ENCODE data around the gene CBLN1. TPM values are rescaled to one million over a fixed set of nuclear protein-coding genes. Genes with fewer than 3 reads are reported as not detected.

CBLN1 gene
- total and polyA plus RNA-seq, 2 donors from 2014 or later: 0.25 to 0.73 TPM

- intact Hi-C loops (cut with DNase I): no loop called here
- TF ChIP-seq CTCF (IDR thresholded peaks at IDR 0.05; ENCODE audit: borderline replicate concordance, extremely low read depth, insufficient read depth): no peak
- Histone ChIP-seq H3K9me3 (ENCODE audit: control insufficient read depth in 2 of 3, insufficient read depth in 1 of 3, low read length in 3 of 3) (no peaks in the 10 kb centered on the region), H3K4me1 (ENCODE audit: control insufficient read depth in 2 of 3, insufficient read depth in 2 of 3, low read depth in 1 of 3, low read length in 3 of 3) (no peaks in the 10 kb centered on the region), H3K27ac (ENCODE audit: low read depth in 2 of 2, low read length in 2 of 2) (no peak overlapping the region), H3K36me3 (ENCODE audit: control insufficient read depth in 2 of 3, insufficient read depth in 3 of 3, low read length in 3 of 3) (no peaks in the 10 kb centered on the region), H3K27me3 (ENCODE audit: control insufficient read depth, insufficient read depth, low read length) (peaks cover 37% of the 10 kb centered on the region), H3K4me3 (ENCODE audit: low read length in 3 of 3) (no peak overlapping the region), H3K9ac (ENCODE audit: low read length in 3 of 3) (no peak overlapping the region)
- FAIRE-seq (no peak), DNase-seq (no peak)
Measured at GRCh38 chr16:49287572-49287971, 5.9 kb upstream of the CBLN1 start.

GRCh38 chr16:49284962-49285361 is 3.3 kb upstream of the CBLN1 start:
- intact Hi-C loops (cut with DNase I): no loop called here
- peaks cover 49% of the 10 kb centered on the region for H3K27me3 ChIP-seq (ENCODE audit: control insufficient read depth, insufficient read depth, low read length)
- no peak overlapping the region for H3K9ac ChIP-seq (ENCODE audit: low read length in 3 of 3)
- H3K36me3 ChIP-seq (ENCODE audit: control insufficient read depth in 2 of 3, insufficient read depth in 3 of 3, low read length in 3 of 3): no peaks in the 10 kb centered on the region
- H3K4me3 ChIP-seq (ENCODE audit: low read length in 3 of 3): no peak overlapping the region
- FAIRE-seq (no peak), DNase-seq (no peak)
- H3K9me3 ChIP-seq (ENCODE audit: control insufficient read depth in 2 of 3, insufficient read depth in 1 of 3, low read length in 3 of 3): no peaks in the 10 kb centered on the region
- no peaks in the 10 kb centered on the region for H3K4me1 ChIP-seq (ENCODE audit: control insufficient read depth in 2 of 3, insufficient read depth in 2 of 3, low read depth in 1 of 3, low read length in 3 of 3)
- no peak for TF ChIP-seq CTCF (IDR thresholded peaks at IDR 0.05; ENCODE audit: borderline replicate concordance, extremely low read depth, insufficient read depth)
- H3K27ac ChIP-seq (ENCODE audit: low read depth in 2 of 2, low read length in 2 of 2): no peak overlapping the region

- intact Hi-C loops (cut with DNase I): no loop called here
Measured at GRCh38 chr16:49283376-49284049, 1.9 kb upstream of the CBLN1 start.

More at GRCh38 chr16:49283376-49284049, 1.9 kb upstream of the CBLN1 start:
- TF ChIP-seq CTCF (IDR thresholded peaks at IDR 0.05; ENCODE audit: borderline replicate concordance, extremely low read depth, insufficient read depth): no peak
- DNase-seq (peak in 1 of 5 donors; percentile 43), FAIRE-seq (no peak)
- no peak overlapping the region for H3K9ac ChIP-seq (ENCODE audit: low read length in 3 of 3)
- H3K4me1 ChIP-seq (ENCODE audit: control insufficient read depth in 2 of 3, insufficient read depth in 2 of 3, low read depth in 1 of 3, low read length in 3 of 3): no peaks in the 10 kb centered on the region
- no peak overlapping the region for H3K27ac ChIP-seq (ENCODE audit: low read depth in 2 of 2, low read length in 2 of 2)
- H3K27me3 ChIP-seq (ENCODE audit: control insufficient read depth, insufficient read depth, low read length): peaks cover 60% of the 10 kb centered on the region
- H3K4me3 ChIP-seq (ENCODE audit: low read length in 3 of 3): no peak overlapping the region
- no peaks in the 10 kb centered on the region for H3K36me3 ChIP-seq (ENCODE audit: control insufficient read depth in 2 of 3, insufficient read depth in 3 of 3, low read length in 3 of 3)
- H3K9me3 ChIP-seq (ENCODE audit: control insufficient read depth in 2 of 3, insufficient read depth in 1 of 3, low read length in 3 of 3): no peaks in the 10 kb centered on the region

Data from kidney (tissue), 14 donors.